GM19455 (cell line): Measurements from ENCODE around the gene SYT14.

Experiments
- ATAC-seq: cut with Tn5 transposase; IDR thresholded peaks from one replicate; pipeline ENCODE4 v1.9.1; 2021; ENCODE audit not compliant: unreplicated experiment

Gene SYT14

DNA sequence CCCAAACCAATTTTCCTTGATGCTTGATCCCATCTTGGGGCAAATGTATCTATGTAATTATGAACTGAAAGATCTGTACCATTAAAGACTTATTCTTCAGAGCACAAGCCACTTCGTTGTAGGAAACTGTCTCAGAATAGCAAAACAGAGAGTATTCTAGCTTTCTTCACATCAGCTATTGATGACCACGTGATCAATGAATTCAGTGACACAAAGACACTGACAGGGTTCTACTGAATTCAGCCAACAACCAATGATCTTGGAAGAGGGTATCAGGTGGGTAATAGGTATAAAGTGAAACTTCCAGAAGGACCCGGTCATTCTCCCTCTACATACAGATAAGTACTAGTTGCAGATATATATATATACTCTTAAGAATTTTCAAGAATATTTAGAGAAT is 260.8 kb downstream of the SYT14 start:
- ATAC-seq, result no peak

DNA sequence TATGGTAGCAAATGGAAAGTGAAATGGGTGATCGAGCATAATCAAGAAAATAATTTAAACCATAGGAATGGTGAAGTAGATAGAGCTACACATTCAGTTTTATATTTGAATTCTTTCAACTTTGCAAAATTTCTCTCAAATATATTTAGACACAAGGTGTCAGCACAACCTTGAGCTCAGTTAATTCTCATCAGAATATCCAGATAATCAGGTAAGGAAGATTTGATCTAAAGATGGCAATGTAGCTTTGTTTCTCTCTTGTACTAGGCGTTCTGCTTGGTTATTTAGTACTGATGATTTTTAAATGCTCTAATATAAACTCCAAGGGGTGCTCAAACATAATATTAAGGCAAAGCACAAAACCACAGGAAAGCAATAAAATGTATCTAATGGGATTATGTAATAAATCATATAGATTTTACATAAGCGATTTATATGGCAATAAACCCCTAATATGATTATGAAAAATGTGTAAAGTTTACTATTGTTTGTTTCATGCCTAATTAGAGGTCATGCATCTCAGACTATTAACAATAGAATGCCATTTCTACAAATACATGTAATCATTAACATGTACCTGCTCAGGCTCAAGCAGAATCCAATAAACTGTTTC is 262.2 kb downstream of the SYT14 start:
- ATAC-seq, result no peak

- ATAC-seq, result no peak
Measured at GRCh38 chr1:210201681-210202080, 263.7 kb downstream of the SYT14 start.

- no peak for ATAC-seq
Measured at GRCh38 chr1:210207597-210208450, 269.8 kb downstream of the SYT14 start.

- no peak for ATAC-seq
Measured at GRCh38 chr1:210213335-210213734, 275.3 kb downstream of the SYT14 start.

GRCh38 chr1:210214573-210215409 is 276.8 kb downstream of the SYT14 start:
- no peak for ATAC-seq

DNA sequence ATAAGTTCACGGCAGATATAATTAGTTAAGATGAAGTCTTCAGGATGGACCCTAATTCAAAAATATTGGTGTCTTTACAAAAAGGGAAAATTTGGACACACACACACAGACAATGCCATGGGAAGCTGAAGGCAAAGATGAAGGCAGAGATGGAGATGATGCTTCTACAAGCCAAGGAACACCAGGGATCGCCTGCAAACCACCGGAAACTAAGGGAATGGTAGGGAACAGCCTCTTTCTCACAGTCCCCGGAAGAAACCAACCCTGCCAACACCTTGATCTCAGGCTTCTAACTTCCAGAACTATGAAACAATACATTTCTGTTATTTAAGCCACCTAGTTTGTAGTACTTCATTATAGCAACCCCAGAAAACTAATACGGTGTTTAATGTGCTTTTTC is 279.5 kb downstream of the SYT14 start:
- ATAC-seq, result no peak

DNA sequence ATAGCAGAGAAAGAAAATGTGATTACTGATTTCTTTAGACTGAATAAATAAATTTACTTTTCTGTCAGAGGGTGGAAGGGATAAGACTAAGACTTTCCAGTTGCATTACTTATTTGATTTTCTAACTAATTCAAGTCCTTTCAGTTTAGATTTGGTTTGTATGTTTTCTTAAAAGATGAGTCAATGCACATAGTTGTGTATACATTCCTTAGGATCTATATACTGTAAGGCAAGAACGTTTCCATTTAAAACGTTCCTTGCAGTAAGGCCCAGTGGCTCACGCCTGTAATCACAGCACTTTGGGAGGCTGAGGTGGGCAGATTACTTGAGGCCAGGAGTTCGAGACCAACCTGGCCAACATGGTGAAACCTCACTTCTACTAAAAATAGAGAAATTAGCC is 280.0 kb downstream of the SYT14 start:
- ATAC-seq, result no peak
